GM20000 (cell line): Measurements from ENCODE around the gene UVRAG.

Source experiments
- DNase-seq: peaks from one replicate; pipeline ENCODE4 v3.0.0; 2012; ENCODE audit warnings: low spot score
- CTCF ChIP-seq: IDR thresholded peaks from 2 replicates; pipeline ENCODE4 v1.5.1; 2012; ENCODE audit warnings: mild to moderate bottlenecking, control low read depth; ENCODE audit errors: extremely low read depth, missing control alignments

Gene UVRAG

GRCh38 chr11:76119779-76120178 lies 304.8 kb downstream of the UVRAG start:
- DNase-seq = no peak
- no peak for TF ChIP-seq CTCF

GRCh38 chr11:76120513-76121101 lies 305.6 kb downstream of the UVRAG start:
- no peak for DNase-seq
- TF ChIP-seq CTCF = no peak

- TF ChIP-seq CTCF = no peak
- no peak for DNase-seq
Observed at GRCh38 chr11:76123248-76123647, 308.2 kb downstream of the UVRAG start.

GRCh38 chr11:76124905-76125770 lies 310.1 kb downstream of the UVRAG start:
- TF ChIP-seq CTCF = no peak
- peak; percentile 21 for DNase-seq

- no peak for TF ChIP-seq CTCF
- no peak for DNase-seq
Observed at GRCh38 chr11:76129729-76130128, 314.7 kb downstream of the UVRAG start.

GRCh38 chr11:76131142-76131541 lies 316.1 kb downstream of the UVRAG start:
- no peak for DNase-seq
- TF ChIP-seq CTCF = no peak

GRCh38 chr11:76131671-76132631 lies 316.9 kb downstream of the UVRAG start:
- no peak for DNase-seq
- no peak for TF ChIP-seq CTCF
